OCI-LY7 (cell line): Measurements from ENCODE around the gene PGF.

ENCODE experiments used
- EZH2phosphoT487 ChIP-seq: fragments of 200-600 bp; sonication (generic); IDR thresholded peaks from 2 replicates; pipeline ENCODE4 v1.6.1; 2018; ENCODE audit warnings: low read depth, borderline replicate concordance, mild to moderate bottlenecking, mixed run types, antibody characterized with exemption, low read length, moderate library complexity, mixed read lengths
- TF ChIP-seq, protein P1 (sequence below): fragments of 200-600 bp; sonication (generic); conservative IDR thresholded peaks from 2 replicates; pipeline ENCODE4 v1.5.1; 2014; ENCODE audit warnings: mild to moderate bottlenecking, antibody characterized with exemption, low read length, moderate library complexity, mixed read lengths

DNA sequence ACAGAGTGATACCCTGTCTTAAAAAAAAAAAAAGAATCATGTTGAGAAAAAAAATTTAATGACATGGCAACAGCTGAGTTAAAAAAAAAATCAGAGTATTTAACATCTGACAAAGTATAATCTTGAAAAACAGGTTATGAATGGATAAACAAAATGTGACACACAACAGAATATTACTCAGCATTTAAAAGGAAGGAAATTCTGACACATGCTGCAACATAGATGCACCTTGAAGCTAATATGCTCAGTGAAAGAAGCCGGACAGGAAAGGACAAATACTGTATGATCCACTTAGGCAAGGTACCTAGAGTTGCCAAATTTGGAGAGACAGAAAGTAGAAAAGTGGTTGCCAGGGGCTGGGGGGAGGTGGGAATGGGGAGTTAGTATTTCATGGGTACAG, 27.9 kb upstream of the PGF start:
- TF ChIP-seq EZH2phosphoT487: no peak
- TF ChIP-seq, protein P1, sequence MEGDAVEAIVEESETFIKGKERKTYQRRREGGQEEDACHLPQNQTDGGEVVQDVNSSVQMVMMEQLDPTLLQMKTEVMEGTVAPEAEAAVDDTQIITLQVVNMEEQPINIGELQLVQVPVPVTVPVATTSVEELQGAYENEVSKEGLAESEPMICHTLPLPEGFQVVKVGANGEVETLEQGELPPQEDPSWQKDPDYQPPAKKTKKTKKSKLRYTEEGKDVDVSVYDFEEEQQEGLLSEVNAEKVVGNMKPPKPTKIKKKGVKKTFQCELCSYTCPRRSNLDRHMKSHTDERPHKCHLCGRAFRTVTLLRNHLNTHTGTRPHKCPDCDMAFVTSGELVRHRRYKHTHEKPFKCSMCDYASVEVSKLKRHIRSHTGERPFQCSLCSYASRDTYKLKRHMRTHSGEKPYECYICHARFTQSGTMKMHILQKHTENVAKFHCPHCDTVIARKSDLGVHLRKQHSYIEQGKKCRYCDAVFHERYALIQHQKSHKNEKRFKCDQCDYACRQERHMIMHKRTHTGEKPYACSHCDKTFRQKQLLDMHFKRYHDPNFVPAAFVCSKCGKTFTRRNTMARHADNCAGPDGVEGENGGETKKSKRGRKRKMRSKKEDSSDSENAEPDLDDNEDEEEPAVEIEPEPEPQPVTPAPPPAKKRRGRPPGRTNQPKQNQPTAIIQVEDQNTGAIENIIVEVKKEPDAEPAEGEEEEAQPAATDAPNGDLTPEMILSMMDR: no peak
